HG02981 (cell line): ENCODE data around the gene AGO4.

Experiments used
- ATAC-seq: cut with Tn5 transposase; IDR thresholded peaks from one replicate; pipeline ENCODE4 v1.9.1; 2021; ENCODE audit warnings: mild to moderate bottlenecking, moderate library complexity; ENCODE audit not compliant: unreplicated experiment

Gene AGO4

GRCh38 chr1:35894183-35894582 is 86.4 kb downstream of the AGO4 start:
- no peak for ATAC-seq

- ATAC-seq, result no peak
These were observed 86.8 kb downstream of the AGO4 start for GRCh38 chr1:35894656-35895055.

GRCh38 chr1:35899941-35900340 is 92.1 kb downstream of the AGO4 start:
- no peak for ATAC-seq

GRCh38 chr1:35901235-35901634 is 93.4 kb downstream of the AGO4 start:
- no peak for ATAC-seq

DNA sequence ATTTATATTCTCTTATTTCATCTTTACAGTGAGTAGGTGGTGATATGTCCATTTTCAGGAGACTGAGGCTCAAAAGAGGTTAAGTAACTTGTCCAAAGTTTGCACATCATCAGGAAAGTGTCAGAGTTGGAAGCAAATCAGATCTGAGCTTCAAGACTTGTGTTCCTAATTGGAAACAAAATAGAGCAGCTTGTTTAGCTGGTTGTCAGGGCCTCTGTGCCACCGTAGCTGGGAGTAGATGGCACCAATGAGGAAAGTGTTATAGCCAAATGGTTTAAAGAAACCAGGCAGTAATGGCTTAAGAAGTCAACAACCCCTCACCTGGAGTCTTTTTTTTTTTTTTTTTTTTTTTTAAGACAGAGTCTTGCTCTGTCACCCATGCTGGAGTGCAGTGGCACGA is 94.9 kb downstream of the AGO4 start:
- no peak for ATAC-seq
